HCT116 (cell line): ENCODE results near the gene SUDS3. TPM values are rescaled to one million over a fixed set of nuclear protein-coding genes. Genes with fewer than 3 reads are reported as not detected.

Experiments
- ATAC-seq: fragments of 200-7000 bp; cut with Tn5 transposase; 2 replicates; pipeline ENCODE4 v1.9.1; 2020; ENCODE audit warnings: mild to moderate bottlenecking, moderate library complexity
- BruUV-seq: library from RNA; stranded (reverse); fragments of 400-500 nt; replicated peaks from 2 replicates; lab custom pipeline; 2021; lab: Mats Ljungman, UMichigan
- CTCF ChIA-PET: fragments of 300-600 bp; sonication (Branson Sonifier 250); formaldehyde crosslinking; loops from one replicate; lab custom pipeline; 2021; ENCODE audit warnings: antibody characterized with exemption; lab: Charles Lee
- POLR2A ChIA-PET: fragments of 300-600, 350-600 bp; sonication (Branson Sonifier 250); formaldehyde crosslinking; loops from one replicate; lab custom pipeline; 2021; ENCODE audit warnings: antibody characterized with exemption; lab: Charles Lee
- RAD21 ChIA-PET, 2 experiments: fragments of 300-600 bp; sonication (Branson Sonifier 250); formaldehyde crosslinking; loops; one replicate each; lab custom pipeline; 2023; ENCODE audit warnings: low total read pairs in 2 of 2; ENCODE audit not compliant: uncharacterized antibody in 2 of 2, unreplicated experiment in 2 of 2, low non-redundant PET in 1 of 2; lab: Charles Lee
- DNase-seq: peaks from one replicate; pipeline ENCODE4 v3.0.0-alpha.2; 2010; ENCODE audit warnings: low read depth, low spot score
- H2AFZ ChIP-seq: fragments of 200-600 bp; shearing (Covaris generic), sonication (generic); 2 replicates; pipeline ENCODE4 v1.6.1; 2017; ENCODE audit warnings: low read depth, mixed run types, mixed read lengths, antibody characterized with exemption, low read length; ENCODE audit not compliant: poor library complexity, severe bottlenecking
- H3K27ac ChIP-seq: 2 replicates; pipeline ENCODE4 v1.5.1; 2012; ENCODE audit warnings: low read depth, low read length
- H3K27me3 ChIP-seq: fragments of 200-600 bp; sonication (generic); 2 replicates; pipeline ENCODE4 v1.6.1; 2016; ENCODE audit warnings: mixed run types, low read length, mixed read lengths; ENCODE audit not compliant: insufficient read depth
- H3K36me3 ChIP-seq, 2 experiments: fragments of 200-500 bp in 1 of 2; fragments of 200-600 bp in 1 of 2; sonication (Bioruptor generic) in 1 of 2; sonication (generic) in 1 of 2; 2 replicates each; pipeline versions ENCODE4 v1.5.1 to v1.6.1; 2014 to 2016; ENCODE audit warnings: low read length in 2 of 2, inconsistent platforms in 1 of 2, mixed read lengths in 1 of 2, mixed run types in 1 of 2; ENCODE audit not compliant: insufficient read depth in 2 of 2, control insufficient read depth in 1 of 2
- H3K4me1 ChIP-seq, 2 experiments: fragments of 200-600 bp in 1 of 2; sonication (generic) in 1 of 2; 2 replicates each; pipeline versions ENCODE4 v1.5.1 to v1.6.1; 2012 to 2017; ENCODE audit warnings: low read length in 2 of 2, inconsistent platforms in 1 of 2, mild to moderate bottlenecking in 1 of 2, mixed read lengths in 1 of 2, mixed run types in 1 of 2, moderate library complexity in 1 of 2; ENCODE audit not compliant: insufficient read depth in 2 of 2, control insufficient read depth in 1 of 2
- H3K4me2 ChIP-seq: fragments of 200-600 bp; sonication (generic); 2 replicates; pipeline ENCODE4 v1.6.1; 2017; ENCODE audit warnings: mixed run types, low read length, mixed read lengths
- H3K4me3 ChIP-seq, 2 experiments: fragments of 200-600 bp in 1 of 2; sonication (generic) in 1 of 2; replicated peaks in 1 of 2; 2 replicates each; pipeline ENCODE4 v1.5.1; 2011 to 2016; ENCODE audit warnings: low read length in 2 of 2, control low read depth in 1 of 2, low read depth in 1 of 2, mild to moderate bottlenecking in 1 of 2, mixed read lengths in 1 of 2, mixed run types in 1 of 2
- H3K79me2 ChIP-seq: fragments of 200-600 bp; sonication (generic); 2 replicates; pipeline ENCODE4 v1.6.1; 2017; ENCODE audit warnings: mild to moderate bottlenecking, mixed run types, low read length, moderate library complexity, mixed read lengths; ENCODE audit not compliant: insufficient read depth
- H3K9ac ChIP-seq: fragments of 200-600 bp; sonication (generic); 2 replicates; pipeline ENCODE4 v1.6.1; 2016; ENCODE audit warnings: low read length, mixed read lengths
- H3K9me2 ChIP-seq: fragments of 200-600 bp; sonication (generic), shearing (Covaris generic); 2 replicates; pipeline ENCODE4 v1.6.1; 2017; ENCODE audit warnings: mixed run types, mild to moderate bottlenecking, moderate library complexity; ENCODE audit not compliant: insufficient read depth
- H3K9me3 ChIP-seq, 2 experiments: fragments of 200-500 bp in 1 of 2; fragments of 200-600 bp in 1 of 2; sonication (Bioruptor generic) in 1 of 2; sonication (generic) in 1 of 2; 2 replicates each; pipeline ENCODE4 v1.6.1; 2014 to 2017; ENCODE audit warnings: low read length in 2 of 2, mixed read lengths in 2 of 2, inconsistent platforms in 1 of 2, low read depth in 1 of 2, mild to moderate bottlenecking in 1 of 2, mixed run types in 1 of 2, moderate library complexity in 1 of 2; ENCODE audit not compliant: control insufficient read depth in 1 of 2, insufficient read depth in 1 of 2
- H4K20me1 ChIP-seq: fragments of 200-600 bp; sonication (generic), shearing (Covaris generic); 2 replicates; pipeline ENCODE4 v1.6.1; 2017; ENCODE audit warnings: mixed run types, mild to moderate bottlenecking, moderate library complexity; ENCODE audit not compliant: insufficient read depth
- CTCF ChIP-seq, 3 experiments: fragments of 200-600 bp in 1 of 3; sonication (generic) in 1 of 3; IDR thresholded peaks in 2 of 3; conservative IDR thresholded peaks in 1 of 3; 2 replicates each; pipeline ENCODE4 v1.5.1; 2012 to 2017; ENCODE audit warnings: low read depth in 2 of 3, low read length in 2 of 3, antibody characterized with exemption in 1 of 3, borderline replicate concordance in 1 of 3, control low read depth in 1 of 3, mild to moderate bottlenecking in 1 of 3, mixed read lengths in 1 of 3, mixed run types in 1 of 3, moderate library complexity in 1 of 3; ENCODE audit not compliant: insufficient read depth in 1 of 3
- FOSL1 ChIP-seq: IDR thresholded peaks from 2 replicates; pipeline ENCODE4 v1.6.1; 2012; ENCODE audit warnings: low read depth
- JUND ChIP-seq: IDR thresholded peaks from 2 replicates; pipeline ENCODE4 v1.6.1; 2012
- MAX ChIP-seq: IDR thresholded peaks from 2 replicates; pipeline ENCODE4 v1.6.1; 2012
- REST ChIP-seq: IDR thresholded peaks from 2 replicates; pipeline ENCODE4 v1.6.1; 2012; ENCODE audit warnings: low read depth
- TCF7L2 ChIP-seq: IDR thresholded peaks from 2 replicates; pipeline ENCODE4 v1.7.0; 2011; ENCODE audit warnings: borderline replicate concordance, inconsistent platforms; ENCODE audit not compliant: insufficient read depth, insufficient read length; ENCODE audit errors: extremely low read depth
- YY1 ChIP-seq: IDR thresholded peaks from 2 replicates; pipeline ENCODE4 v1.6.1; 2011; ENCODE audit warnings: low read length, low read depth, moderate library complexity, mild to moderate bottlenecking; ENCODE audit not compliant: insufficient replicate concordance; ENCODE audit errors: extremely low read depth
- ZNF274 ChIP-seq: fragments of 200-500 bp; sonication (Bioruptor generic); IDR thresholded peaks from 2 replicates; pipeline ENCODE4 v1.6.1; 2014; ENCODE audit warnings: mild to moderate bottlenecking, low read depth, low read length, inconsistent platforms
- intact Hi-C: fragments of 100-400 bp; cut with micrococcal nuclease; formaldehyde crosslinking; loops from 2 replicates; pipeline ENCODE4 v1.10.0; 2022
- total RNA-seq: library from RNA; stranded (reverse); gene quantifications from one replicate; pipeline ENCODE4 v1.2.1, GENCODE V29; 2021; ENCODE audit not compliant: unreplicated experiment

The SUDS3 gene
- total RNA-seq, 1 experiment from 2014 or later = 32.3 TPM

- no peak for ATAC-seq
- intact Hi-C loops = loop anchor here (2.0 kb wide), 1 partner anchor 204 kb away; no protein-coding TSS in a partner anchor
- RAD21 ChIA-PET = no interaction called here
Observed at GRCh38 chr12:118358612-118359540, 17.5 kb upstream of the SUDS3 start.

More at GRCh38 chr12:118358612-118359540, 17.5 kb upstream of the SUDS3 start:
- no TSS peak for BruUV-seq
- TF ChIP-seq REST = no peak
- TF ChIP-seq ZNF274 = no peak
- no peak for TF ChIP-seq CTCF (IDR thresholded peaks at IDR 0.05 in 2 of 3, conservative IDR thresholded peaks at IDR 0.05 in 1 of 3; ENCODE audit: borderline replicate concordance in 1 of 3, insufficient read depth in 1 of 3, low read depth in 2 of 3, low read length in 2 of 3)
- TF ChIP-seq FOSL1 = no peak
- no peak for TF ChIP-seq JUND
- no peak for TF ChIP-seq MAX
- TF ChIP-seq YY1 = no peak
- no peak for TF ChIP-seq TCF7L2
- H3K9ac ChIP-seq = no peak overlapping the region
- ChIA-PET POLR2A (interaction anchor here (1.5 to 1.7 kb wide), 2 partner anchors 14 to 17 kb away, joined by 4 read pairs; partner anchors contain the start of genes SUDS3 and TAOK3), CTCF (interaction anchor here (0.9 to 3.1 kb wide), 7 partner anchors 8 to 238 kb away, joined by 3 to 31 read pairs (median 4); partner anchors contain the start of gene SUDS3)
- H3K36me3 ChIP-seq = no peaks in the 10 kb centered on the region
- no peaks in the 10 kb centered on the region for H3K9me2 ChIP-seq
- H3K27me3 ChIP-seq = no peaks in the 10 kb centered on the region
- no peaks in the 10 kb centered on the region for H4K20me1 ChIP-seq
- DNase-seq = no peak
- H3K4me1 ChIP-seq = peaks cover 22 to 30% of the 10 kb centered on the region in 2 experiments
- no peaks in the 10 kb centered on the region for H3K9me3 ChIP-seq
- no peak overlapping the region for H2AFZ ChIP-seq
- H3K27ac ChIP-seq = no peak overlapping the region
- no peaks in the 10 kb centered on the region for H3K79me2 ChIP-seq
- H3K4me3 ChIP-seq = no peak overlapping the region
- no peak overlapping the region for H3K4me2 ChIP-seq
